Mesenchymal stem cell (in vitro differentiated cells and primary cell): ENCODE data around the gene GRIK4.

ENCODE experiments used
- DNase-seq: peaks from one replicate; pipeline ENCODE4 v3.0.0-alpha.2; 2013
- H2AFZ ChIP-seq: one replicate; pipeline ENCODE4 v1.6.1; 2013; ENCODE audit warnings: low read depth, mild to moderate bottlenecking, control low read depth, inconsistent platforms, low read length, moderate library complexity
- H2AK5ac ChIP-seq: 2 replicates; pipeline ENCODE4 v1.6.1; 2013; ENCODE audit warnings: low read length, moderate library complexity, mild to moderate bottlenecking, inconsistent platforms; ENCODE audit not compliant: severe bottlenecking
- H2BK120ac ChIP-seq: one replicate; pipeline ENCODE4 v1.6.1; 2013; ENCODE audit warnings: low read depth, mild to moderate bottlenecking, inconsistent platforms, low read length, moderate library complexity
- H2BK12ac ChIP-seq, 2 experiments: one replicate each; pipeline ENCODE4 v1.6.1; 2013; ENCODE audit warnings: inconsistent platforms in 2 of 2, low read length in 2 of 2, mild to moderate bottlenecking in 2 of 2, moderate library complexity in 2 of 2, control low read depth in 1 of 2
- H2BK15ac ChIP-seq: one replicate; pipeline ENCODE4 v1.6.1; 2013; ENCODE audit warnings: mild to moderate bottlenecking, low read depth, inconsistent platforms; ENCODE audit not compliant: poor library complexity, severe bottlenecking
- H2BK5ac ChIP-seq: 2 replicates; pipeline ENCODE4 v1.6.1; 2013; ENCODE audit warnings: low read depth, mild to moderate bottlenecking, low read length, control low read depth, inconsistent platforms; ENCODE audit not compliant: poor library complexity, severe bottlenecking
- H3K14ac ChIP-seq, 2 experiments: one replicate each; pipeline ENCODE4 v1.6.1; 2013; ENCODE audit warnings: inconsistent platforms in 2 of 2, low read length in 2 of 2, control low read depth in 1 of 2, mild to moderate bottlenecking in 1 of 2, moderate library complexity in 1 of 2
- H3K18ac ChIP-seq, 2 experiments: one replicate each; pipeline ENCODE4 v1.6.1; 2013; ENCODE audit warnings: inconsistent platforms in 2 of 2, low read length in 2 of 2, control low read depth in 1 of 2, low read depth in 1 of 2, mild to moderate bottlenecking in 1 of 2
- H3K23ac ChIP-seq, 2 experiments: one replicate each; pipeline ENCODE4 v1.6.1; 2013; ENCODE audit warnings: inconsistent platforms in 2 of 2, low read length in 2 of 2, mild to moderate bottlenecking in 2 of 2, moderate library complexity in 2 of 2, control low read depth in 1 of 2
- H3K27ac ChIP-seq: 2 replicates; pipeline ENCODE4 v1.5.1; 2013; ENCODE audit warnings: mild to moderate bottlenecking, moderate library complexity, low read length, control low read depth, inconsistent platforms; ENCODE audit not compliant: poor library complexity, severe bottlenecking
- H3K27me3 ChIP-seq, 2 experiments: 2 replicates each; pipeline versions ENCODE4 v1.6.1 to v1.7.0; 2013; ENCODE audit warnings: low read length in 2 of 2, mild to moderate bottlenecking in 2 of 2, moderate library complexity in 2 of 2, control low read depth in 1 of 2, inconsistent platforms in 1 of 2; ENCODE audit not compliant: control insufficient read depth in 1 of 2, insufficient read depth in 1 of 2
- H3K36me3 ChIP-seq, 2 experiments: 2 replicates each; pipeline versions ENCODE4 v1.6.1 to v1.7.0; 2013; ENCODE audit warnings: low read length in 2 of 2, control low read depth in 1 of 2, inconsistent platforms in 1 of 2, low read depth in 1 of 2, mild to moderate bottlenecking in 1 of 2; ENCODE audit not compliant: insufficient read depth in 2 of 2, control insufficient read depth in 1 of 2
- H3K4ac ChIP-seq, 2 experiments: one replicate each; pipeline ENCODE4 v1.6.1; 2013; ENCODE audit warnings: inconsistent platforms in 2 of 2, low read length in 2 of 2, mild to moderate bottlenecking in 2 of 2, moderate library complexity in 2 of 2, control low read depth in 1 of 2, low read depth in 1 of 2
- H3K4me1 ChIP-seq: 2 replicates; pipeline ENCODE4 v1.6.1; 2013; ENCODE audit warnings: low read depth, low read length, control low read depth; ENCODE audit not compliant: control insufficient read depth, insufficient read depth
- H3K4me2 ChIP-seq: 2 replicates; pipeline ENCODE4 v1.6.1; 2013; ENCODE audit warnings: low read length, mild to moderate bottlenecking, inconsistent platforms; ENCODE audit not compliant: poor library complexity, severe bottlenecking
- H3K4me3 ChIP-seq, 2 experiments: 2 replicates each; pipeline versions ENCODE4 v1.5.1 to v1.7.0; 2013; ENCODE audit warnings: low read length in 2 of 2, mild to moderate bottlenecking in 2 of 2, control low read depth in 1 of 2, low read depth in 1 of 2; ENCODE audit not compliant: insufficient read depth in 1 of 2
- H3K79me1 ChIP-seq: replicated peaks from 2 replicates; pipeline ENCODE4 v1.6.1; 2013; ENCODE audit warnings: mild to moderate bottlenecking, control low read depth, low read length, inconsistent platforms; ENCODE audit not compliant: poor library complexity, severe bottlenecking
- H3K9ac ChIP-seq: 2 replicates; pipeline ENCODE4 v1.7.0; 2013; ENCODE audit warnings: mild to moderate bottlenecking, low read length, moderate library complexity
- H3K9me3 ChIP-seq: 2 replicates; pipeline ENCODE4 v1.7.0; 2013; ENCODE audit warnings: mild to moderate bottlenecking, low read length; ENCODE audit not compliant: control insufficient read depth
- H4K8ac ChIP-seq: one replicate; pipeline ENCODE4 v1.6.1; 2013; ENCODE audit warnings: inconsistent platforms, mild to moderate bottlenecking, low read length, moderate library complexity
- H4K91ac ChIP-seq: one replicate; pipeline ENCODE4 v1.6.1; 2013; ENCODE audit warnings: mild to moderate bottlenecking, low read length, inconsistent platforms
- WGBS: methylation state at CpG from one replicate; pipeline ENCODE4 v1.1.7; 2013; ENCODE audit warnings: mixed read lengths; 5-methylcytosine and 5-hydroxymethylcytosine counted together

The GRIK4 gene

GRCh38 chr11:120994091-120994859 is 482.7 kb downstream of the GRIK4 start:
- no peak overlapping the region for H3K14ac ChIP-seq

GRCh38 chr11:120995184-120995583 is 483.6 kb downstream of the GRIK4 start:
- no peak overlapping the region for H2BK5ac ChIP-seq
- H3K27me3 ChIP-seq: peaks cover 29 to 58% of the 10 kb centered on the region in 2 experiments
- no peak overlapping the region for H3K27ac ChIP-seq
- no peak overlapping the region for H2AK5ac ChIP-seq
- no peak overlapping the region for H3K23ac ChIP-seq
- no peak overlapping the region for H3K14ac ChIP-seq
- 82% methylated on average over 1 of the region's 2 CpGs for WGBS
- no peak overlapping the region for H3K4ac ChIP-seq
- no peak overlapping the region for H2AFZ ChIP-seq
- no peak overlapping the region for H3K4me2 ChIP-seq
- H2BK120ac ChIP-seq: no peak overlapping the region
- no peak overlapping the region for H3K18ac ChIP-seq
- H3K9me3 ChIP-seq: no peaks in the 10 kb centered on the region
- H2BK12ac ChIP-seq: no peak overlapping the region
- H3K4me3 ChIP-seq: no peak overlapping the region
- no peak overlapping the region for H2BK15ac ChIP-seq
- H4K91ac ChIP-seq: no peak overlapping the region
- no peak for DNase-seq
- no peak overlapping the region for H3K9ac ChIP-seq
- H3K79me1 ChIP-seq: no peaks in the 10 kb centered on the region
- no peak overlapping the region for H4K8ac ChIP-seq
- H3K36me3 ChIP-seq: no peaks in the 10 kb centered on the region
- H3K4me1 ChIP-seq: no peaks in the 10 kb centered on the region

More at GRCh38 chr11:120994091-120994859, 482.7 kb downstream of the GRIK4 start:
- Histone ChIP-seq H3K27ac (no peak overlapping the region), H3K9ac (no peak overlapping the region), H3K4ac (no peak overlapping the region), H2BK15ac (no peak overlapping the region), H2AK5ac (no peak overlapping the region), H3K4me2 (no peak overlapping the region), H2BK5ac (no peak overlapping the region), H3K18ac (no peak overlapping the region), H2AFZ (no peak overlapping the region), H3K36me3 (no peaks in the 10 kb centered on the region), H2BK120ac (no peak overlapping the region), H3K9me3 (no peaks in the 10 kb centered on the region), H4K91ac (no peak overlapping the region), H4K8ac (no peak overlapping the region), H2BK12ac (no peak overlapping the region), H3K27me3 (peaks cover 35 to 57% of the 10 kb centered on the region in 2 experiments), H3K23ac (no peak overlapping the region), H3K79me1 (no peaks in the 10 kb centered on the region), H3K4me3 (no peak overlapping the region), H3K4me1 (no peaks in the 10 kb centered on the region)
- 60% methylated on average over 1 of the region's 1 CpG for WGBS
- no peak for DNase-seq

- Histone ChIP-seq H2BK120ac (no peak overlapping the region), H3K4me3 (no peak overlapping the region), H2BK5ac (no peak overlapping the region), H4K91ac (no peak overlapping the region), H3K4ac (no peak overlapping the region), H4K8ac (no peak overlapping the region), H3K36me3 (no peaks in the 10 kb centered on the region), H3K4me2 (no peak overlapping the region), H3K14ac (no peak overlapping the region), H2BK15ac (no peak overlapping the region), H3K27me3 (peaks cover 19 to 47% of the 10 kb centered on the region in 2 experiments), H3K9me3 (no peaks in the 10 kb centered on the region), H3K4me1 (no peaks in the 10 kb centered on the region), H3K9ac (no peak overlapping the region), H3K23ac (no peak overlapping the region), H3K18ac (no peak overlapping the region), H2BK12ac (no peak overlapping the region), H2AFZ (no peak overlapping the region), H2AK5ac (no peak overlapping the region), H3K27ac (no peak overlapping the region), H3K79me1 (no peaks in the 10 kb centered on the region)
- DNase-seq: no peak
- WGBS: 91% methylated on average over 5 of the region's 5 CpGs
These were observed 485.4 kb downstream of the GRIK4 start for GRCh38 chr11:120996973-120997372.

GRCh38 chr11:120998581-120998980 is 487.0 kb downstream of the GRIK4 start:
- H3K23ac ChIP-seq: no peak overlapping the region
- H3K4me2 ChIP-seq: no peak overlapping the region
- no peak overlapping the region for H4K91ac ChIP-seq
- no peaks in the 10 kb centered on the region for H3K9me3 ChIP-seq
- H3K9ac ChIP-seq: no peak overlapping the region
- H2BK120ac ChIP-seq: no peak overlapping the region
- DNase-seq: no peak
- no peaks in the 10 kb centered on the region for H3K36me3 ChIP-seq
- H2BK15ac ChIP-seq: no peak overlapping the region
- no peaks in the 10 kb centered on the region for H3K79me1 ChIP-seq
- no peak overlapping the region for H2BK12ac ChIP-seq
- no peak overlapping the region for H2AK5ac ChIP-seq
- H3K14ac ChIP-seq: no peak overlapping the region
- no peak overlapping the region for H3K18ac ChIP-seq
- H2AFZ ChIP-seq: no peak overlapping the region
- no peak overlapping the region for H3K4me3 ChIP-seq
- 71% methylated on average over 1 of the region's 1 CpG for WGBS
- no peak overlapping the region for H2BK5ac ChIP-seq
- no peak overlapping the region for H4K8ac ChIP-seq
- H3K27me3 ChIP-seq: peaks cover 11 to 33% of the 10 kb centered on the region in 2 experiments
- no peak overlapping the region for H3K4ac ChIP-seq
- no peak overlapping the region for H3K27ac ChIP-seq
- no peaks in the 10 kb centered on the region for H3K4me1 ChIP-seq
